C4-2B (cell line): ENCODE measurements around the gene CLDN6.

Experiments
- CTCF ChIP-seq: fragments of 450-650 bp; conservative IDR thresholded peaks from 2 replicates; pipeline ENCODE4 v1.5.1; 2017; ENCODE audit warnings: mild to moderate bottlenecking
- ZFX ChIP-seq: fragments of 450-650 bp; IDR thresholded peaks from 2 replicates; pipeline ENCODE4 v1.6.1; 2017

- TF ChIP-seq CTCF, result no peak
- no peak for TF ChIP-seq ZFX
Measured at GRCh38 chr16:2973605-2974318, 44.2 kb downstream of the CLDN6 start.
